GM21390 (cell line): Measurements from ENCODE around the gene C11orf24.
"Not testable (repeated sequence)": the region's sequence is repeated elsewhere in the genome, so short reads cannot be mapped to it uniquely, and the experiment has no call there.

ENCODE experiments used
- ATAC-seq: cut with Tn5 transposase; IDR thresholded peaks from one replicate; pipeline ENCODE4 v1.9.1; 2021; ENCODE audit not compliant: unreplicated experiment

The C11orf24 gene

GRCh38 chr11:68256331-68256741 is 15.4 kb downstream of the C11orf24 start:
- no peak for ATAC-seq

- ATAC-seq, result no peak
Observed at GRCh38 chr11:68255526-68255925, 16.2 kb downstream of the C11orf24 start.

- no peak for ATAC-seq
Observed at GRCh38 chr11:68254421-68254820, 17.4 kb downstream of the C11orf24 start.

GRCh38 chr11:68251765-68252164 is 20.0 kb downstream of the C11orf24 start:
- no peak for ATAC-seq

- not testable (repeated sequence) for ATAC-seq
Observed at GRCh38 chr11:68244912-68245311, 26.9 kb downstream of the C11orf24 start.

GRCh38 chr11:68243847-68244246 is 27.9 kb downstream of the C11orf24 start:
- ATAC-seq, result not testable (repeated sequence)

GRCh38 chr11:68242616-68243015 is 29.2 kb downstream of the C11orf24 start:
- no peak for ATAC-seq

GRCh38 chr11:68231621-68232020 is 40.2 kb downstream of the C11orf24 start:
- ATAC-seq, result no peak

- ATAC-seq, result no peak
Observed at GRCh38 chr11:68229601-68230000, 42.2 kb downstream of the C11orf24 start.

GRCh38 chr11:68226421-68226820 is 45.4 kb downstream of the C11orf24 start:
- no peak for ATAC-seq

- ATAC-seq, result no peak
Observed at GRCh38 chr11:68224606-68225005, 47.2 kb downstream of the C11orf24 start.

GRCh38 chr11:68223275-68223674 is 48.5 kb downstream of the C11orf24 start:
- ATAC-seq, result no peak

- no peak for ATAC-seq
Observed at GRCh38 chr11:68221406-68221805, 50.4 kb downstream of the C11orf24 start.

GRCh38 chr11:68216171-68216938 is 55.4 kb downstream of the C11orf24 start:
- no peak for ATAC-seq

- ATAC-seq, result no peak
Observed at GRCh38 chr11:68215524-68216170, 56.1 kb downstream of the C11orf24 start.

GRCh38 chr11:68215087-68215445 is 56.7 kb downstream of the C11orf24 start:
- ATAC-seq, result no peak

GRCh38 chr11:68214173-68215086 is 57.3 kb downstream of the C11orf24 start:
- ATAC-seq, result no peak

GRCh38 chr11:68213555-68214172 is 58.1 kb downstream of the C11orf24 start:
- ATAC-seq, result peak; percentile 45

GRCh38 chr11:68213135-68213515 is 58.6 kb downstream of the C11orf24 start, which contains the start of gene KMT5B:
Gene KMT5B, minus strand, starts transcription at chr11:68213296. Its CDS starts 23,220 bp downstream, at chr11:68190076.
- ATAC-seq, result peak; percentile 19

GRCh38 chr11:68212421-68213134 is 59.2 kb downstream of the C11orf24 start:
- ATAC-seq, result no peak
